Brain microvascular endothelial cell (primary cell): ENCODE data around the gene TMC4.
A peak's percentile ranks its signal among the peaks of the same experiment; 100 is the strongest.

Experiments used
- DNase-seq: peaks from one replicate; pipeline ENCODE4 v3.0.0-alpha.2; 2020
- H3K27ac ChIP-seq: fragments of 250-450 bp; sonication (Bioruptor Pico); 2 replicates; pipeline ENCODE4 v1.5.1; 2020; ENCODE audit warnings: mild to moderate bottlenecking, moderate library complexity
- H3K27me3 ChIP-seq: fragments of 250-450 bp; sonication (Bioruptor Pico); replicated peaks from 2 replicates; pipeline ENCODE4 v1.5.1; 2020; ENCODE audit warnings: mild to moderate bottlenecking
- H3K36me3 ChIP-seq: fragments of 250-450 bp; sonication (Bioruptor Pico); replicated peaks from 2 replicates; pipeline ENCODE4 v1.5.1; 2020; ENCODE audit warnings: mild to moderate bottlenecking
- H3K4me3 ChIP-seq: 2 replicates; pipeline ENCODE4 v1.5.1; 2011; ENCODE audit warnings: low read depth, mild to moderate bottlenecking, control low read depth, low read length, moderate library complexity
- CTCF ChIP-seq: IDR thresholded peaks from 2 replicates; pipeline ENCODE4 v1.5.1; 2011; ENCODE audit warnings: low read depth, mild to moderate bottlenecking, moderate library complexity, low read length, control low read depth, inconsistent platforms; ENCODE audit errors: missing control alignments
- in situ Hi-C: cut with HindIII; loops from 2 replicates; pipeline ENCODE4 v1.10.0; 2017; ENCODE audit warnings: low sequenced_read_pairs, low pct_ligation_motif_present

The TMC4 gene

DNA sequence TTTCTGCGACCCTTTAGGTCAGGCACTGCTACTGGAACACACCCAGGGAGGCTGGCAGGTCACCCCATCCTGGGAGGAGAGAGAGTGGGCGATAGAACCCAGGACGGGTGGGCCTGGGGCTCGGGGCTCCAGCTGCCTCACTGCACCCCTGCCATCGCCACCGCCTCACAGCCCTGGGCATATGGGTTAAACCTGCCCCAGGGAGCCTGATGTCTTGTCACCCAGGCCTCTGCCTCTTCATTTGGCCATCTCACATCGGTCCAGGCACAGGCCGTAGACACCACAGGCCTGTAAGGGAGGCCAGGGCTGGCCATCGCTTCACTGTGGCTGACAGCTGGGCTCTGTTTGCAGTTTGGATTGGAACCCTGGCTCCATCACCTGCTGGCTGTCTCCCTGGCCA is 47.2 kb downstream of the TMC4 start:
- TF ChIP-seq CTCF, result no peak
- in situ Hi-C loops, result no loop called here
- H3K36me3 ChIP-seq, result peaks cover 53% of the 10 kb centered on the region
- no peak for DNase-seq
- H3K27me3 ChIP-seq, result no peaks in the 10 kb centered on the region
- no peak overlapping the region for H3K27ac ChIP-seq
- H3K4me3 ChIP-seq, result no peak overlapping the region

DNA sequence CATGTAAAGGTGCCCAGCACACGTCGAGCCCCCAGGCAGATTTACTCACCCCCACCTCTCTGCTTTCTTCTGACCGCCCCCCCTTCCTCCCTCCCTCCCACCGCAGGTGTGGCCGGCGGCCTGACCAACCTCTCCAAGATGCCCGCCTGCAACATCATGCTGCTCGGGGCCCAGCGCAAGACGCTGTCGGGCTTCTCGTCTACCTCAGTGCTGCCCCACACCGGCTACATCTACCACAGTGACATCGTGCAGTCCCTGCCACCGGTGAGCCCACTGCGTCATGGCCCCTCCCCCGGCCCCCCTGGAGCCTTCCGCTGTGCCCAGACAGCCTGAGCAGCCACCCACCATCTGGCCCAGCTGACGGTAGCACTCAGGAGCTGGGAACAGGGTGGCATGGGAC is 48.6 kb downstream of the TMC4 start:
- in situ Hi-C loops, result no loop called here
- Histone ChIP-seq H3K4me3 (no peak overlapping the region), H3K36me3 (peaks cover 63% of the 10 kb centered on the region), H3K27me3 (no peaks in the 10 kb centered on the region), H3K27ac (no peak overlapping the region)
- no peak for DNase-seq
- TF ChIP-seq CTCF, result no peak

DNA sequence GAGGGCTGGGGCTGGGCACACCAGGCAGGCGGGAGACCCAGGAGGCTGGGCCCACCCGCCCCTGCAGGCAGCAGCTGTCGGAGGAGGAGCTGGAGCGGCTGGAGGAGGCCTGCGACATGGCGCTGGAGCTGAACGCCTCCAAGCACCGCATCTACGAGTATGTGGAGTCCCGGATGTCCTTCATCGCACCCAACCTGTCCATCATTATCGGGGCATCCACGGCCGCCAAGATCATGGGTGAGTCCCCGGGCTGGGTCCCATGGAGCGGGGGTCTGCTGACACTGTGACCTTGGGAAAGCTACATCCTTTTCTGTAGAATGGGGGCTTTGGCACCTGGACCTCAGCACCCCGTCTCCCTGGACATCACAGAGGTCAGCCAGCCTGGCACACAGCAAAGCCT is 49.3 kb downstream of the TMC4 start:
- DNase-seq, result no peak
- Histone ChIP-seq H3K36me3 (peaks cover 63% of the 10 kb centered on the region), H3K4me3 (no peak overlapping the region), H3K27me3 (no peaks in the 10 kb centered on the region), H3K27ac (no peak overlapping the region)
- TF ChIP-seq CTCF, result no peak
- in situ Hi-C loops, result no loop called here

- no peak for DNase-seq
- in situ Hi-C loops, result no loop called here
- TF ChIP-seq CTCF, result no peak
- Histone ChIP-seq H3K4me3 (no peak overlapping the region), H3K27ac (no peak overlapping the region), H3K27me3 (no peaks in the 10 kb centered on the region), H3K36me3 (peaks cover 56% of the 10 kb centered on the region)
Observed at GRCh38 chr19:54121259-54121658, 51.7 kb downstream of the TMC4 start.

- peak within 1 kb of the TSS; percentile 90 for H3K4me3 ChIP-seq
Observed at GRCh38 chr19:54115109-54116063, 57.6 kb downstream of the TMC4 start, which contains the start of the genes PRPF31 and TFPT. Gene PRPF31 (plus strand): TSS chr19:54115754. CDS start chr19:54118279, 2,525 bp downstream. Gene TFPT (minus strand): TSS chr19:54115657. CDS start chr19:54115269, 388 bp downstream.

More at GRCh38 chr19:54115109-54116063, 57.6 kb downstream of the TMC4 start, which contains the start of the genes PRPF31 and TFPT:
- in situ Hi-C loops, result no loop called here
- TF ChIP-seq CTCF, result no peak
- DNase-seq, result peak; percentile 99
- Histone ChIP-seq H3K36me3 (peaks cover 30% of the 10 kb centered on the region), H3K27ac (peak within 1 kb of the TSS; percentile 91), H3K27me3 (no peaks in the 10 kb centered on the region)
